Glomerular endothelial cell (primary cell): ENCODE data around the gene NAP1L1. TPM values are rescaled to one million over a fixed set of nuclear protein-coding genes. Genes with fewer than 3 reads are reported as not detected.
"Not testable (repeated sequence)": the region's sequence is repeated elsewhere in the genome, so short reads cannot be mapped to it uniquely, and the experiment has no call there.

Source experiments
- DNase-seq: peaks from one replicate; pipeline ENCODE4 v3.0.0-alpha.2; 2011; ENCODE audit warnings: low read depth, low spot score; ENCODE audit errors: extremely low read depth
- total RNA-seq: library from RNA; depleted of rRNA; stranded (reverse); fragments of >200 nt; gene quantifications from 2 replicates; pipeline ENCODE4 v1.2.3, GENCODE V29; 2015

NAP1L1 gene
- total RNA-seq, 1 donor from 2014 or later: 316 TPM

GRCh38 chr12:75994069-75994740 lies 90.3 kb downstream of the NAP1L1 start:
- no peak for DNase-seq

- DNase-seq: no peak
These were observed 92.7 kb downstream of the NAP1L1 start for GRCh38 chr12:75991753-75992152.

DNA sequence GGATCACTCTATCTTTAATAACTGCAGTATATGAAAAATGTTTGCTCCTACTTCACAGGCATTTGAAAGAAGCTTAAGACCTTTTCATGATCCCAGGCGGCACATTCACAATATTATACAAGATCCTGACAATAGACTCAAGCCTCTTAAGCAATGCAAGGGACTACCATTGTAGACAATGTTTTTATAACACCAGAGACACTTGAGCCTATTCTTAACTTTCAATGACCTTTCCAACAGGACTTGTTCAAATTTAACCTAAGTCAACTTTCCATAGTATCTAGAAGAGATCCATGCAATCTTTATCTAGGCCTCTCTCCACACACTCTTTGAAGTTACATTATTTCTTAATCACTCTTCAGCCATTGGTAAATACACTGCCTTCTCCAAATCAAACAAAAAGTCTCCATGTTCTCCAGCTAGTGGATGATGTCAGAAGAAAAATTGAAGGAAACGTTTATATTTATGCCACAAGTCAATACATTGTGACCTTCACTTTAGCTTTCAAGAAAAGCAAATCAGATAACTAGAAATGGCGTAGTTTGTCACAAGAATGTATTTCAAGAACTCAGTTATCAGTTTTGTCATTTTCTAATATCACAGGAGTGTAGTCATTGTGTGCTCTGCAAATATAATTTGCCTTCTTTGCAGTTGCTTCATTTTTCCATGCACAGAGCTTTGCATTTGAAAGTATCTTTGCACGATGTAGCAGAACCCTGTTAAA lies 94.1 kb downstream of the NAP1L1 start:
- DNase-seq: no peak

DNA sequence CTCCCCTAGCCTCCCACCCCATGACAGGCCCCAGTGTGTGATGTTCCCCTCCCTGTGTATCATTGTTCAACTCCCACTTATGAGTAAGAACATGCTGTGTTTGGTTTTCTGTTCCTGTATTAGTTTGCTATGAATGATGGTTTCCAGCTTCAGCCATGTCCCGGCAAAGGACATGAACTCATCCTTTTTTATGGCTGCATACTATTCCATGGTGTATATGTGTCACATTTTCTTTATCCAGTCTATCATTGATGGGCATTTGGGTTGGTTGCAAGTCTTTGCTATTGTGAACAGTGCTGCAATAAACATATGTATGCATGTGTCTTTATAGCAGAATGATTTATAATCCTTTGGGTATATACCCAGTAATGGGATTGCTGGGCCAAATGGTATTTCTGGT lies 96.8 kb downstream of the NAP1L1 start:
- DNase-seq: not testable (repeated sequence)

Other genes with a start within 250 kb of the NAP1L1 start
- gene PHLDA1, start 52.9 kb downstream of the NAP1L1 start, total RNA-seq: 95.2 and 147 TPM in 2 replicates